Measurements from ENCODE around the gene PDIA2.

GRCh38 chr16:305916-306626, 23.1 kb downstream of the PDIA2 start:
- TF ChIP-seq, protein P1, sequence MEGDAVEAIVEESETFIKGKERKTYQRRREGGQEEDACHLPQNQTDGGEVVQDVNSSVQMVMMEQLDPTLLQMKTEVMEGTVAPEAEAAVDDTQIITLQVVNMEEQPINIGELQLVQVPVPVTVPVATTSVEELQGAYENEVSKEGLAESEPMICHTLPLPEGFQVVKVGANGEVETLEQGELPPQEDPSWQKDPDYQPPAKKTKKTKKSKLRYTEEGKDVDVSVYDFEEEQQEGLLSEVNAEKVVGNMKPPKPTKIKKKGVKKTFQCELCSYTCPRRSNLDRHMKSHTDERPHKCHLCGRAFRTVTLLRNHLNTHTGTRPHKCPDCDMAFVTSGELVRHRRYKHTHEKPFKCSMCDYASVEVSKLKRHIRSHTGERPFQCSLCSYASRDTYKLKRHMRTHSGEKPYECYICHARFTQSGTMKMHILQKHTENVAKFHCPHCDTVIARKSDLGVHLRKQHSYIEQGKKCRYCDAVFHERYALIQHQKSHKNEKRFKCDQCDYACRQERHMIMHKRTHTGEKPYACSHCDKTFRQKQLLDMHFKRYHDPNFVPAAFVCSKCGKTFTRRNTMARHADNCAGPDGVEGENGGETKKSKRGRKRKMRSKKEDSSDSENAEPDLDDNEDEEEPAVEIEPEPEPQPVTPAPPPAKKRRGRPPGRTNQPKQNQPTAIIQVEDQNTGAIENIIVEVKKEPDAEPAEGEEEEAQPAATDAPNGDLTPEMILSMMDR (conservative IDR thresholded peaks at IDR 0.05; ENCODE audit: low read depth, low read length) = no peak
- no peak for TF ChIP-seq EZH2 (IDR thresholded peaks at IDR 0.05; ENCODE audit: borderline replicate concordance, low read depth, low read length, poor library complexity, severe bottlenecking)

Data from A673 (cell line).